Keratinocyte (primary cell): ENCODE measurements around the gene NECAP2. TPM values are rescaled to one million over a fixed set of nuclear protein-coding genes. Genes with fewer than 3 reads are reported as not detected.
"Not testable (repeated sequence)": the region's sequence is repeated elsewhere in the genome, so short reads cannot be mapped to it uniquely, and the experiment has no call there.

Experiments
- DNase-seq: peaks from one replicate; pipeline ENCODE4 v3.0.0-alpha.2; 2011; ENCODE audit warnings: low read depth, missing footprints, low spot score
- FAIRE-seq: peaks from 2 replicates; lab custom pipeline; 2011; peaks lifted over from hg19 to GRCh38; lab: Jason Lieb, UNC
- H2AFZ ChIP-seq: 2 replicates; pipeline ENCODE4 v1.6.0; 2012; ENCODE audit warnings: low read length, control low read depth, inconsistent platforms; ENCODE audit not compliant: control insufficient read depth
- H3K27ac ChIP-seq: 2 replicates; pipeline ENCODE4 v1.5.1; 2011; ENCODE audit warnings: low read length; ENCODE audit not compliant: control insufficient read depth, insufficient read depth
- H3K27me3 ChIP-seq: 3 replicates; pipeline ENCODE4 v1.6.0; 2011; ENCODE audit warnings: low read length; ENCODE audit not compliant: control insufficient read depth, insufficient read depth; ENCODE audit errors: extremely low read depth
- H3K36me3 ChIP-seq, 2 experiments: 2 replicates in 1 of 2; 3 replicates in 1 of 2; pipeline ENCODE4 v1.5.1; 2011; ENCODE audit warnings: low read length in 2 of 2, mild to moderate bottlenecking in 1 of 2; ENCODE audit not compliant: control insufficient read depth in 2 of 2, insufficient read depth in 2 of 2; ENCODE audit errors: extremely low read depth in 1 of 2
- H3K4me1 ChIP-seq: 3 replicates; pipeline ENCODE4 v1.5.1; 2011; ENCODE audit warnings: low read length; ENCODE audit not compliant: control insufficient read depth, insufficient read depth; ENCODE audit errors: extremely low read depth
- H3K4me2 ChIP-seq: 3 replicates; pipeline ENCODE4 v1.6.0; 2011; ENCODE audit warnings: low read depth, low read length; ENCODE audit not compliant: control insufficient read depth, insufficient read depth; ENCODE audit errors: extremely low read depth
- H3K4me3 ChIP-seq, 3 experiments: fragments of 200-600 bp in 1 of 3; sonication (generic) in 1 of 3; 2 replicates in 2 of 3; 3 replicates in 1 of 3; pipeline ENCODE4 v1.5.1; 2011 to 2016; ENCODE audit warnings: low read length in 3 of 3, mild to moderate bottlenecking in 3 of 3, control low read depth in 2 of 3, inconsistent platforms in 1 of 3, low read depth in 1 of 3, mixed read lengths in 1 of 3, mixed run types in 1 of 3, moderate library complexity in 1 of 3; ENCODE audit not compliant: control insufficient read depth in 2 of 3, insufficient read depth in 2 of 3; ENCODE audit errors: extremely low read depth in 1 of 3
- H3K79me2 ChIP-seq: 2 replicates; pipeline ENCODE4 v1.6.0; 2012; ENCODE audit warnings: low read length; ENCODE audit not compliant: control insufficient read depth, insufficient read depth
- H3K9ac ChIP-seq: 3 replicates; pipeline ENCODE4 v1.6.0; 2011; ENCODE audit warnings: low read length; ENCODE audit not compliant: control insufficient read depth, insufficient read depth; ENCODE audit errors: extremely low read depth
- H3K9me1 ChIP-seq: 3 replicates; pipeline ENCODE4 v1.6.0; 2011; ENCODE audit warnings: low read length; ENCODE audit not compliant: control insufficient read depth, insufficient read depth; ENCODE audit errors: extremely low read depth
- H3K9me3 ChIP-seq: 2 replicates; pipeline ENCODE4 v1.5.1; 2012; ENCODE audit warnings: low read depth, low read length; ENCODE audit not compliant: control insufficient read depth
- H4K20me1 ChIP-seq: 3 replicates; pipeline ENCODE4 v1.6.0; 2011; ENCODE audit warnings: low read length; ENCODE audit not compliant: control insufficient read depth, insufficient read depth; ENCODE audit errors: extremely low read depth
- CTCF ChIP-seq, 3 experiments: IDR thresholded peaks in 1 of 3; conservative IDR thresholded peaks in 1 of 3; optimal IDR thresholded peaks in 1 of 3; 2 replicates in 2 of 3; 3 replicates in 1 of 3; pipeline versions ENCODE3 to v1.5.1; 2011; ENCODE audit warnings: low read length in 3 of 3, mild to moderate bottlenecking in 3 of 3, moderate library complexity in 2 of 3, control low read depth in 1 of 3, inconsistent platforms in 1 of 3; ENCODE audit not compliant: insufficient read depth in 2 of 3; ENCODE audit errors: extremely low read depth in 1 of 3
- EZH2 ChIP-seq: IDR thresholded peaks from one replicate; pipeline ENCODE4 v1.6.1; 2012; ENCODE audit warnings: inconsistent platforms, mild to moderate bottlenecking, low read length, moderate library complexity
- dilution Hi-C: fragments of 300-500 bp; cut with MboI; formaldehyde crosslinking; loops from one replicate; pipeline ENCODE4 v1.7.0; 2020; ENCODE audit warnings: low sequenced_read_pairs; ENCODE audit not compliant: extremely low pct_ligation_motif_present
- polyA plus RNA-seq, 5 experiments: library from polyadenylated mRNA; depleted of rRNA in 3 of 5; stranded (reverse) in 3 of 5; stranded (forward) in 1 of 5; unstranded in 1 of 5; fragments of >200 nt; gene quantifications; 1 replicate in 1 of 5; 2 replicates in 3 of 5; 3 replicates in 1 of 5; pipeline versions ENCODE4 v1.2.1 to v1.2.3, GENCODE V29; 2011 to 2012; ENCODE audit warnings: missing spikeins in 2 of 5, low read depth in 1 of 5, low replicate concordance in 1 of 5

NECAP2 gene
- polyA plus RNA-seq, 1 donor (not counting 4 experiments of a cell fraction or from before 2014, with no cell fraction given), result 75.7 TPM

GRCh38 chr1:16500975-16501374 lies 60.5 kb downstream of the NECAP2 start:
- not testable (repeated sequence) for FAIRE-seq

GRCh38 chr1:16501446-16501845 lies 60.9 kb downstream of the NECAP2 start:
- H3K4me2 ChIP-seq, H3K27me3 ChIP-seq, H3K36me3 ChIP-seq, H3K9ac ChIP-seq, FAIRE-seq, H3K27ac ChIP-seq, H3K4me3 ChIP-seq, H4K20me1 ChIP-seq, dilution Hi-C loops, H3K9me1 ChIP-seq, H3K9me3 ChIP-seq, DNase-seq, H3K79me2 ChIP-seq, H3K4me1 ChIP-seq, H2AFZ ChIP-seq: not testable (repeated sequence)

More at GRCh38 chr1:16500975-16501374, 60.5 kb downstream of the NECAP2 start:
- H3K9me1 ChIP-seq, DNase-seq, H3K79me2 ChIP-seq, H3K27ac ChIP-seq, H3K27me3 ChIP-seq, H3K9ac ChIP-seq, H3K4me3 ChIP-seq, dilution Hi-C loops, H3K36me3 ChIP-seq, H3K9me3 ChIP-seq, H2AFZ ChIP-seq, H4K20me1 ChIP-seq, H3K4me2 ChIP-seq, H3K4me1 ChIP-seq: not testable (repeated sequence)

- TF ChIP-seq CTCF (optimal IDR thresholded peaks at IDR 0.05 in 1 of 3, IDR thresholded peaks at IDR 0.05 in 1 of 3, conservative IDR thresholded peaks at IDR 0.05 in 1 of 3; ENCODE audit: extremely low read depth in 1 of 3, insufficient read depth in 2 of 3, low read length in 3 of 3), result no peak
- TF ChIP-seq EZH2, result no peak
- no peak overlapping the region for H2AFZ ChIP-seq
- no peaks in the 10 kb centered on the region for H3K9me1 ChIP-seq
- H3K27me3 ChIP-seq, result no peaks in the 10 kb centered on the region
- H3K9ac ChIP-seq, result no peak overlapping the region
- DNase-seq (no peak), FAIRE-seq (no peak)
- H3K4me3 ChIP-seq, result no peak overlapping the region
- H4K20me1 ChIP-seq, result no peaks in the 10 kb centered on the region
- no peaks in the 10 kb centered on the region for H3K79me2 ChIP-seq
- no peaks in the 10 kb centered on the region for H3K9me3 ChIP-seq
- H3K4me2 ChIP-seq, result no peak overlapping the region
- H3K4me1 ChIP-seq, result no peaks in the 10 kb centered on the region
- H3K36me3 ChIP-seq, result no peaks in the 10 kb centered on the region
- H3K27ac ChIP-seq, result no peak overlapping the region
- dilution Hi-C loops, result no loop called here
Observed at GRCh38 chr1:16503494-16503893, 63.0 kb downstream of the NECAP2 start.

- dilution Hi-C loops, H2AFZ ChIP-seq, H3K9me3 ChIP-seq, H3K9me1 ChIP-seq, H3K79me2 ChIP-seq, H3K36me3 ChIP-seq, FAIRE-seq, DNase-seq, H3K27me3 ChIP-seq, H3K27ac ChIP-seq, H3K4me2 ChIP-seq, H3K4me1 ChIP-seq, H4K20me1 ChIP-seq, H3K4me3 ChIP-seq, H3K9ac ChIP-seq: not testable (repeated sequence)
Observed at GRCh38 chr1:16505870-16506269, 65.3 kb downstream of the NECAP2 start.
